ENCODE results near the gene MYH13. TPM values are rescaled to one million over a fixed set of nuclear protein-coding genes. Genes with fewer than 3 reads are reported as not detected.

Gene MYH13
- total and polyA plus RNA-seq, 2 of the 13 experiments (the other 11 are each of a cell fraction or from before 2014, with no cell fraction given) = not detected

DNA sequence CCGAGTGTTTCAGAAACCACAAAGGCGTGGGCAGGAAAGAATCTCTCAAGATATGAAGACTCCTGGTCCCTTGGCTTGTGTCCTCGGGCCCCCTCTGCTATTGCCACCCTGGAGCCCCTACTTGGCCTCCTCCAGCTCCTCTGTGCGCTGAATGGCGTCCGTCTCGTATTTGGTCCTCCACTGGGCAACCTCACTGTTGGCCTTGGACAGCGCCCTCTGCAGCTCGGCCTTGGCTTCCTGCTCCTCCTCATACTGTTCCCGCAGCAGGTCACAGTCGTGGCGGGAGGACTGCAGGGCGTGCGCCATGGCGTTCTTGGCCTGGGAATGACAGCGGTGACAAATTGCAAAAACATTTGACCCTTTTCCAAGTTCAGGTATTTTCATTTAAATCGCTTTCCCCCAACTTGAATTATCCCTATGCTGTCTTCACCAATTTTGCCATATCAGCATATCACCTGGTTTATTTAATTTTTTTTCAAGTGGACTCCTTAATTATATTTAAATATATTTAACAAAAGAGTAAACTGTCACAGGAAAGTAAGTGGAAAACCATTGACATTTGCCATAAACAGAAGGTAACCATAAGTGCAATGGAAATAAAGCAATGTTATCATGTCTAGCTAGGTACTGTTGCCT is 59.7 kb downstream of the MYH13 start (continued):
- TF ChIP-seq, protein P1, sequence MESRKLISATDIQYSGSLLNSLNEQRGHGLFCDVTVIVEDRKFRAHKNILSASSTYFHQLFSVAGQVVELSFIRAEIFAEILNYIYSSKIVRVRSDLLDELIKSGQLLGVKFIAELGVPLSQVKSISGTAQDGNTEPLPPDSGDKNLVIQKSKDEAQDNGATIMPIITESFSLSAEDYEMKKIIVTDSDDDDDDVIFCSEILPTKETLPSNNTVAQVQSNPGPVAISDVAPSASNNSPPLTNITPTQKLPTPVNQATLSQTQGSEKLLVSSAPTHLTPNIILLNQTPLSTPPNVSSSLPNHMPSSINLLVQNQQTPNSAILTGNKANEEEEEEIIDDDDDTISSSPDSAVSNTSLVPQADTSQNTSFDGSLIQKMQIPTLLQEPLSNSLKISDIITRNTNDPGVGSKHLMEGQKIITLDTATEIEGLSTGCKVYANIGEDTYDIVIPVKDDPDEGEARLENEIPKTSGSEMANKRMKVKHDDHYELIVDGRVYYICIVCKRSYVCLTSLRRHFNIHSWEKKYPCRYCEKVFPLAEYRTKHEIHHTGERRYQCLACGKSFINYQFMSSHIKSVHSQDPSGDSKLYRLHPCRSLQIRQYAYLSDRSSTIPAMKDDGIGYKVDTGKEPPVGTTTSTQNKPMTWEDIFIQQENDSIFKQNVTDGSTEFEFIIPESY (CRISPR knock-in tag; IDR thresholded peaks at IDR 0.05) = peak; percentile 23; the same call in 1 of the 2 replicates
- TF ChIP-seq ZNF691 (CRISPR knock-in tag; IDR thresholded peaks at IDR 0.05; ENCODE audit: borderline replicate concordance, low read depth) (no peak), RELA (CRISPR knock-in tag; IDR thresholded peaks at IDR 0.05) (no peak), SSRP1 (CRISPR knock-in tag; IDR thresholded peaks at IDR 0.05) (no peak), IRX3 (CRISPR knock-in tag; IDR thresholded peaks at IDR 0.05; ENCODE audit: borderline replicate concordance, low read depth) (no peak), ZNF12 (CRISPR knock-in tag; IDR thresholded peaks at IDR 0.05) (no peak), ZFYVE20 (CRISPR knock-in tag; IDR thresholded peaks at IDR 0.05; ENCODE audit: borderline replicate concordance, low read depth) (no peak), TEAD2 (CRISPR knock-in tag; IDR thresholded peaks at IDR 0.05) (no peak), FOXK1 (CRISPR knock-in tag; IDR thresholded peaks at IDR 0.05; ENCODE audit: borderline replicate concordance, low read depth) (no peak), ZNF891 (CRISPR knock-in tag; IDR thresholded peaks at IDR 0.05) (no peak), RNF2 (conservative IDR thresholded peaks at IDR 0.05; ENCODE audit: low read depth) (no peak), BRCA1 (CRISPR knock-in tag; IDR thresholded peaks at IDR 0.05) (no peak), FOXM1 (CRISPR knock-in tag; IDR thresholded peaks at IDR 0.05) (no peak), PAXIP1 (CRISPR knock-in tag; conservative IDR thresholded peaks at IDR 0.05) (no peak), MAFK (conservative IDR thresholded peaks at IDR 0.05 in 1 of 2, IDR thresholded peaks at IDR 0.05 in 1 of 2; ENCODE audit: low read length in 2 of 2) (peak; percentile 67 to 91)
- TF ChIP-seq, protein P2, sequence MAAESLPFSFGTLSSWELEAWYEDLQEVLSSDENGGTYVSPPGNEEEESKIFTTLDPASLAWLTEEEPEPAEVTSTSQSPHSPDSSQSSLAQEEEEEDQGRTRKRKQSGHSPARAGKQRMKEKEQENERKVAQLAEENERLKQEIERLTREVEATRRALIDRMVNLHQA (CRISPR knock-in tag; IDR thresholded peaks at IDR 0.05) = no peak
- TF ChIP-seq, protein P3, sequence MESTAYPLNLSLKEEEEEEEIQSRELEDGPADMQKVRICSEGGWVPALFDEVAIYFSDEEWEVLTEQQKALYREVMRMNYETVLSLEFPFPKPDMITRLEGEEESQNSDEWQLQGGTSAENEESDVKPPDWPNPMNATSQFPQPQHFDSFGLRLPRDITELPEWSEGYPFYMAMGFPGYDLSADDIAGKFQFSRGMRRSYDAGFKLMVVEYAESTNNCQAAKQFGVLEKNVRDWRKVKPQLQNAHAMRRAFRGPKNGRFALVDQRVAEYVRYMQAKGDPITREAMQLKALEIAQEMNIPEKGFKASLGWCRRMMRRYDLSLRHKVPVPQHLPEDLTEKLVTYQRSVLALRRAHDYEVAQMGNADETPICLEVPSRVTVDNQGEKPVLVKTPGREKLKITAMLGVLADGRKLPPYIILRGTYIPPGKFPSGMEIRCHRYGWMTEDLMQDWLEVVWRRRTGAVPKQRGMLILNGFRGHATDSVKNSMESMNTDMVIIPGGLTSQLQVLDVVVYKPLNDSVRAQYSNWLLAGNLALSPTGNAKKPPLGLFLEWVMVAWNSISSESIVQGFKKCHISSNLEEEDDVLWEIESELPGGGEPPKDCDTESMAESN (CRISPR knock-in tag; conservative IDR thresholded peaks at IDR 0.05) = no peak

Measured in HepG2 (cell line).